Natural killer cell (primary cell): Measurements from ENCODE around the gene TRIM29. TPM values are rescaled to one million over a fixed set of nuclear protein-coding genes. Genes with fewer than 3 reads are reported as not detected.
A peak's percentile ranks its signal among the peaks of the same experiment; 100 is the strongest.

Source experiments
- ATAC-seq, 3 donors: fragments of 150-1000 bp in 2 of 3; fragments of 200-7000 bp in 1 of 3; cut with Tn5 transposase; 1 replicate in 1 of 3; 2 replicates in 2 of 3; pipeline ENCODE4 v1.10.0; 2021; ENCODE audit warnings: mild to moderate bottlenecking in 2 of 3, moderate library complexity in 2 of 3
- DNase-seq, 2 donors: peaks; one replicate each; pipeline versions ENCODE4 v3.0.0 to v3.0.0-alpha.2; 2013 to 2021; ENCODE audit warnings: mixed read lengths in 1 of 2
- H3K27ac ChIP-seq: one replicate; pipeline ENCODE4 v1.5.1; 2013; ENCODE audit warnings: mild to moderate bottlenecking, low read length
- H3K27me3 ChIP-seq: one replicate; pipeline ENCODE4 v1.6.1; 2013; ENCODE audit warnings: low read length; ENCODE audit not compliant: control insufficient read depth, insufficient read depth
- H3K36me3 ChIP-seq: one replicate; pipeline ENCODE4 v1.6.1; 2013; ENCODE audit warnings: low read length; ENCODE audit not compliant: control insufficient read depth, insufficient read depth
- H3K4me1 ChIP-seq: one replicate; pipeline ENCODE4 v1.6.1; 2013; ENCODE audit warnings: low read length; ENCODE audit not compliant: control insufficient read depth, insufficient read depth
- H3K4me3 ChIP-seq: one replicate; pipeline ENCODE4 v1.5.1; 2013; ENCODE audit warnings: low read length
- H3K9me3 ChIP-seq: one replicate; pipeline ENCODE4 v1.6.1; 2013; ENCODE audit warnings: low read length; ENCODE audit not compliant: control insufficient read depth, insufficient read depth
- H3K27ac Mint-ChIP-seq, 2 donors: one replicate each; pipeline ENCODE4 v1.8.0; 2022; ENCODE audit warnings: mild to moderate bottlenecking in 2 of 2, mixed read lengths in 2 of 2, moderate library complexity in 1 of 2
- H3K27me3 Mint-ChIP-seq, 2 donors: one replicate each; pipeline ENCODE4 v1.8.0; 2022; ENCODE audit warnings: low read depth in 2 of 2, mixed read lengths in 2 of 2
- H3K36me3 Mint-ChIP-seq: one replicate; pipeline ENCODE4 v1.8.0; 2022; ENCODE audit warnings: mixed read lengths
- H3K4me1 Mint-ChIP-seq, 2 donors: one replicate each; pipeline ENCODE4 v1.8.0; 2022; ENCODE audit warnings: mixed read lengths in 2 of 2
- H3K4me3 Mint-ChIP-seq: one replicate; pipeline ENCODE4 v1.8.0; 2022; ENCODE audit warnings: mild to moderate bottlenecking, moderate library complexity, mixed read lengths
- H3K9me3 Mint-ChIP-seq, 2 donors: one replicate each; pipeline ENCODE4 v1.8.0; 2022; ENCODE audit warnings: mixed read lengths in 2 of 2
- WGBS: methylation state at CpG from one replicate; pipeline ENCODE4 v1.1.7; 2013; ENCODE audit warnings: missing lambda C conversion rate; ENCODE audit not compliant: insufficient coverage; 5-methylcytosine and 5-hydroxymethylcytosine counted together
- intact Hi-C: fragments of 100-400 bp; cut with micrococcal nuclease; formaldehyde crosslinking; loops from one replicate; pipeline ENCODE4 v1.14.2; 2022
- total RNA-seq, 4 donors: library from RNA; stranded (reverse); fragments of 120-200 nt in 1 of 4; gene quantifications; one replicate each; pipeline versions ENCODE4 v1.2.3 to v1.2.4, GENCODE V29; 2013 to 2022
- TF ChIP-seq, protein P1 (sequence below): fragments of 200-600 bp; IDR thresholded peaks from one replicate; pipeline ENCODE4 v1.8.0; 2022; ENCODE audit warnings: antibody characterized with exemption

The TRIM29 gene, protein sequence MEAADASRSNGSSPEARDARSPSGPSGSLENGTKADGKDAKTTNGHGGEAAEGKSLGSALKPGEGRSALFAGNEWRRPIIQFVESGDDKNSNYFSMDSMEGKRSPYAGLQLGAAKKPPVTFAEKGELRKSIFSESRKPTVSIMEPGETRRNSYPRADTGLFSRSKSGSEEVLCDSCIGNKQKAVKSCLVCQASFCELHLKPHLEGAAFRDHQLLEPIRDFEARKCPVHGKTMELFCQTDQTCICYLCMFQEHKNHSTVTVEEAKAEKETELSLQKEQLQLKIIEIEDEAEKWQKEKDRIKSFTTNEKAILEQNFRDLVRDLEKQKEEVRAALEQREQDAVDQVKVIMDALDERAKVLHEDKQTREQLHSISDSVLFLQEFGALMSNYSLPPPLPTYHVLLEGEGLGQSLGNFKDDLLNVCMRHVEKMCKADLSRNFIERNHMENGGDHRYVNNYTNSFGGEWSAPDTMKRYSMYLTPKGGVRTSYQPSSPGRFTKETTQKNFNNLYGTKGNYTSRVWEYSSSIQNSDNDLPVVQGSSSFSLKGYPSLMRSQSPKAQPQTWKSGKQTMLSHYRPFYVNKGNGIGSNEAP
- not detected for total RNA-seq
- total RNA-seq (2013), result not detected

- H3K9me3 ChIP-seq, result no peaks in the 10 kb centered on the region
- H3K27me3 ChIP-seq, result no peaks in the 10 kb centered on the region
- no peaks in the 10 kb centered on the region for H3K4me1 ChIP-seq
- Mint-ChIP-seq H3K9me3 (no peaks in the 10 kb centered on the region), H3K36me3 (no peaks in the 10 kb centered on the region), H3K27me3 (no peaks in the 10 kb centered on the region), H3K27ac (no peak within 1 kb of the TSS), H3K4me3 (no peak within 1 kb of the TSS), H3K4me1 (no peaks in the 10 kb centered on the region)
- DNase-seq (peak in 1 of 2 donors; percentile 7), ATAC-seq (no peak)
- H3K4me3 ChIP-seq, result no peak within 1 kb of the TSS
- TF ChIP-seq, protein P1, sequence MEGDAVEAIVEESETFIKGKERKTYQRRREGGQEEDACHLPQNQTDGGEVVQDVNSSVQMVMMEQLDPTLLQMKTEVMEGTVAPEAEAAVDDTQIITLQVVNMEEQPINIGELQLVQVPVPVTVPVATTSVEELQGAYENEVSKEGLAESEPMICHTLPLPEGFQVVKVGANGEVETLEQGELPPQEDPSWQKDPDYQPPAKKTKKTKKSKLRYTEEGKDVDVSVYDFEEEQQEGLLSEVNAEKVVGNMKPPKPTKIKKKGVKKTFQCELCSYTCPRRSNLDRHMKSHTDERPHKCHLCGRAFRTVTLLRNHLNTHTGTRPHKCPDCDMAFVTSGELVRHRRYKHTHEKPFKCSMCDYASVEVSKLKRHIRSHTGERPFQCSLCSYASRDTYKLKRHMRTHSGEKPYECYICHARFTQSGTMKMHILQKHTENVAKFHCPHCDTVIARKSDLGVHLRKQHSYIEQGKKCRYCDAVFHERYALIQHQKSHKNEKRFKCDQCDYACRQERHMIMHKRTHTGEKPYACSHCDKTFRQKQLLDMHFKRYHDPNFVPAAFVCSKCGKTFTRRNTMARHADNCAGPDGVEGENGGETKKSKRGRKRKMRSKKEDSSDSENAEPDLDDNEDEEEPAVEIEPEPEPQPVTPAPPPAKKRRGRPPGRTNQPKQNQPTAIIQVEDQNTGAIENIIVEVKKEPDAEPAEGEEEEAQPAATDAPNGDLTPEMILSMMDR, result no peak
- WGBS, result 83% methylated on average over 40 of the region's 41 CpGs
- intact Hi-C loops, result no loop called here
- no peak within 1 kb of the TSS for H3K27ac ChIP-seq
- no peaks in the 10 kb centered on the region for H3K36me3 ChIP-seq
Measured at GRCh38 chr11:120137611-120138521, at the start of gene TRIM29. TRIM29 (minus strand) TSS chr11:120138113; CDS start chr11:120138031, 82 bp downstream.

- intact Hi-C loops, result no loop called here
- WGBS, result 71% methylated on average over 17 of the region's 17 CpGs
- Histone ChIP-seq H3K9me3 (no peaks in the 10 kb centered on the region), H3K4me3 (no peak overlapping the region), H3K36me3 (no peaks in the 10 kb centered on the region), H3K27me3 (no peaks in the 10 kb centered on the region), H3K4me1 (no peaks in the 10 kb centered on the region), H3K27ac (no peak overlapping the region)
- TF ChIP-seq, protein P1, result no peak
- ATAC-seq (no peak), DNase-seq (no peak)
- H3K27me3 Mint-ChIP-seq, result peaks cover 11 to 14% of the 10 kb centered on the region in 2 donors
- no peaks in the 10 kb centered on the region for H3K9me3 Mint-ChIP-seq
- no peaks in the 10 kb centered on the region for H3K36me3 Mint-ChIP-seq
- no peak overlapping the region for H3K4me3 Mint-ChIP-seq
- H3K27ac Mint-ChIP-seq, result no peak overlapping the region
- H3K4me1 Mint-ChIP-seq, result peaks cover 0 to 6% of the 10 kb centered on the region in 2 donors
Measured at GRCh38 chr11:120186774-120187591, 49.1 kb upstream of the TRIM29 start.

DNA sequence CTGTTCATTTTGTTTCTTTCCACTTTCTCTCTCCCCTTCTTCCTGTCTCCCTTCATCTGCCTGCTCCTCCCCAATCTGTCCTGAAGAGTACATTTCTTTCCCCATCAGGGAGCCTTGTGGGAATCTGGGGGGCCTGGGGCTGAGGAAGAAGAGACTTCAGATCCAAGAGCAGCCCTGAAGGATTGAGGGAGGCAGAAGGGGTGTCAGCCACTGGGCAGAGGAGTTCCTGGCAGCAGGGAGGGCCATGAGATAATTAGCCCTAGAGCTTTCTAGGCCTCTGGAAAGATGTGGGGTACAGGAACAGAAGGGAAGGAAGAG is 48.5 kb upstream of the TRIM29 start:
- Histone ChIP-seq H3K4me1 (no peaks in the 10 kb centered on the region), H3K9me3 (no peaks in the 10 kb centered on the region), H3K27me3 (no peaks in the 10 kb centered on the region), H3K27ac (no peak overlapping the region), H3K36me3 (no peaks in the 10 kb centered on the region), H3K4me3 (no peak overlapping the region)
- Mint-ChIP-seq H3K27ac (no peak overlapping the region), H3K27me3 (peaks cover 14 to 16% of the 10 kb centered on the region in 2 donors), H3K9me3 (no peaks in the 10 kb centered on the region), H3K4me3 (no peak overlapping the region), H3K36me3 (no peaks in the 10 kb centered on the region), H3K4me1 (peaks cover 0 to 6% of the 10 kb centered on the region in 2 donors)
- TF ChIP-seq, protein P1, result no peak
- intact Hi-C loops, result no loop called here
- ATAC-seq (no peak), DNase-seq (no peak)
